ENCODE data around the gene CES2.

DNA sequence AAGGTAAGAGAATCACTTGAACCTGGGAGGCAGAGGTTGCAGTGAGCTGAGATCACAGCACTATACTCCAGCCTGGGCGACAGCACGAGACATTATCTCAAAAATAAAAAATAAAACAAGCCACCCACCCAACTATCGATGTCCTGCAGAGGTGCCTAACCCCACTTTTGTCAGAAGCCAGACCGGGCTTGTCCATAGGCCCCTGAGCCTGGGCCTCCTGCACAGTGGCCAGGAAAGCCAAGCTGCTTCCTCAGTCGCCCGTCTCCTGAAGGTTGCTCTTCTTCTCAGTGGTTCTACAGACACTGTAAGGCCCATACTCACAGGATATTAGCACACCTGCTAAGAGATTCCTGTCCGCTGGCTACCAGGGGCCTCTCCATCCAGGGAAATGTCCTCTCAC is 11.2 kb downstream of the CES2 start:
- TF ChIP-seq EP300 (IDR thresholded peaks at IDR 0.05) = no peak
- TF ChIP-seq, protein P1, sequence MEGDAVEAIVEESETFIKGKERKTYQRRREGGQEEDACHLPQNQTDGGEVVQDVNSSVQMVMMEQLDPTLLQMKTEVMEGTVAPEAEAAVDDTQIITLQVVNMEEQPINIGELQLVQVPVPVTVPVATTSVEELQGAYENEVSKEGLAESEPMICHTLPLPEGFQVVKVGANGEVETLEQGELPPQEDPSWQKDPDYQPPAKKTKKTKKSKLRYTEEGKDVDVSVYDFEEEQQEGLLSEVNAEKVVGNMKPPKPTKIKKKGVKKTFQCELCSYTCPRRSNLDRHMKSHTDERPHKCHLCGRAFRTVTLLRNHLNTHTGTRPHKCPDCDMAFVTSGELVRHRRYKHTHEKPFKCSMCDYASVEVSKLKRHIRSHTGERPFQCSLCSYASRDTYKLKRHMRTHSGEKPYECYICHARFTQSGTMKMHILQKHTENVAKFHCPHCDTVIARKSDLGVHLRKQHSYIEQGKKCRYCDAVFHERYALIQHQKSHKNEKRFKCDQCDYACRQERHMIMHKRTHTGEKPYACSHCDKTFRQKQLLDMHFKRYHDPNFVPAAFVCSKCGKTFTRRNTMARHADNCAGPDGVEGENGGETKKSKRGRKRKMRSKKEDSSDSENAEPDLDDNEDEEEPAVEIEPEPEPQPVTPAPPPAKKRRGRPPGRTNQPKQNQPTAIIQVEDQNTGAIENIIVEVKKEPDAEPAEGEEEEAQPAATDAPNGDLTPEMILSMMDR (IDR thresholded peaks at IDR 0.05) = no peak
- no peak for TF ChIP-seq POLR2A (IDR thresholded peaks at IDR 0.05)

Measured in ovary (tissue), 3 donors.